LNCAP (cell line): Measurements from ENCODE around the gene ATXN3L.

Experiments
- CTCF ChIP-seq: fragments of 450-650 bp; IDR thresholded peaks from 2 replicates; pipeline ENCODE4 v1.5.1; 2017; ENCODE audit warnings: mild to moderate bottlenecking

The ATXN3L gene

GRCh38 chrX:13305108-13305507, 14.7 kb downstream of the ATXN3L start:
- no peak for TF ChIP-seq CTCF

GRCh38 chrX:13304052-13304451, 15.8 kb downstream of the ATXN3L start:
- TF ChIP-seq CTCF: no peak

GRCh38 chrX:13298836-13299235, 21.0 kb downstream of the ATXN3L start:
- no peak for TF ChIP-seq CTCF

- no peak for TF ChIP-seq CTCF
These were observed 24.0 kb downstream of the ATXN3L start for GRCh38 chrX:13295841-13296240.

- no peak for TF ChIP-seq CTCF
These were observed 26.2 kb downstream of the ATXN3L start for GRCh38 chrX:13293700-13294099.

- TF ChIP-seq CTCF: no peak
These were observed 28.8 kb downstream of the ATXN3L start for GRCh38 chrX:13290891-13291614.

- no peak for TF ChIP-seq CTCF
These were observed 31.2 kb downstream of the ATXN3L start for GRCh38 chrX:13288671-13289070.

- no peak for TF ChIP-seq CTCF
These were observed 32.0 kb downstream of the ATXN3L start for GRCh38 chrX:13287816-13288215.
